Measurements from ENCODE around the gene GJD3.

Gene GJD3

DNA sequence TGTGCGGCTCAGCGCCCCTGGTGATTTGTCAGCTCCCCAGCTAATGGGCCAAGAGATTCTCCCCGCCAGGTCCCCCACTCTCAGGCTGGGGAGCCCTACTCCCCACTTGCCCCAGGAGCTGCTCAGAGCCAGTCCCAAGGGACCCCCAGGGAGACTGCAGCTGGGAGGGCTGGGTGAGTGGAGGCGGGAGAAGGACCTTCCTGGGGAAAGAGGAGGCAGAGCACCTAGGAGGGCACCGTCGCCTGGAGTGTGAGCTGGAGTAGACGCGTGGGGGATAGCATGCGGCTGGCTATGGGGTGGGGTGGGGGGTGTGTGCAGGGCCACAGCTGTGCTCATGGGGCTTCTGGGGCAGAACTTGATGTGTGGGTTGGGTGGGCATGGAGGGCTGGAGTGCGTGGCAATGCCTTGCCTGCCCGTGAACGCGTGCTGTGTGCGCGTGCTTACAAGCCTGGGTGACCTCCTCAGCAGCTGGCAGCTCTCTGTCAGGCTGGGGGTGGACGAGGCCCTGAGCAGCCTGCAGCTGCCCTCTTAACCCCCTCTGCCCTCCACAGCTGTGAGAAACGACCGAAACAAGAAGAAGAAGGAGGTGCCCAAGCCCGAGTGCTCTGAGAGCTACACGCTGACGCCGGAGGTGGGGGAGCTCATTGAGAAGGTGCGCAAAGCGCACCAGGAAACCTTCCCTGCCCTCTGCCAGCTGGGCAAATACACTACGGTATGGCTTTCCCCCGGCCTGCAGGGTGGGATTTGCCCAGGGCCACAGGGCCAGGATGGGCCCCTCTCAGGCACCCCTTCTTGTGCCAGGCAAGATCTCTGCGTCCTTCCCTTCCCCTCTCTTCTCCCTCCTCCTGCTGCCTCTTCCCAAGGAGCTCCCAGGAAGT lies 12.9 kb downstream of the GJD3 start:
- no peak for DNase-seq

DNA sequence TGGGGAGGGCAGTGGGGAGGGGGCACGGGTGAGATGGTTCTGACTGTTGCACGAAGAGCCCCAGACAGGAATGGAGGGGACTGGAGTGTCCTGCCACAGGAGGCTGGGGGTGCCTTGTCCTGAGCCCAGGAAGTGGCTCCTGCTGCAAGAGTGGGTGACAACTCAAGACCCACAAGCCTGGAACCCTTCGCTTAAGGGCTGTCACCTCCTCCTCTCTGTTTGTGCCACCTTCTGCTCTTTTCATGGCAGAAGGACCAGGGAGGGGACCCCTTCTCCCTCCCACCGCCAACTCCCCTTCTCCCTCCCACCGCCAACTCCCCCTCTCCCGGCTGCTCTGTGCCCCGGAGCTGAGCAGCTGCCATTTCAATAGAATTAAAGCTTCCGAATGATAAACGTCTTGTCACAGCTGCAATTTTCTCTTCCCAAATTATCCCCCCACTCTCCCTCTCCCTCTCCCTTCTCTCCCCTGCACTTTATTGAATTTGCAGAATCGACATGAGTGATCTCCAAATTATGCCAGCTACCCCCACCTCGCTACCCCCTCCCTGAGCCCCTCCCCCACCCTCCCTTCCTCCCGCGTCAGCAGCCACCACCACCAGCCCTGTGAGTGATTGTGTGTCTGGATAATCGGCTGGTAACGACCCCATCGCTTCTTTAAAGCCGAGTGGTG lies 13.7 kb downstream of the GJD3 start:
- DNase-seq = no peak

DNA sequence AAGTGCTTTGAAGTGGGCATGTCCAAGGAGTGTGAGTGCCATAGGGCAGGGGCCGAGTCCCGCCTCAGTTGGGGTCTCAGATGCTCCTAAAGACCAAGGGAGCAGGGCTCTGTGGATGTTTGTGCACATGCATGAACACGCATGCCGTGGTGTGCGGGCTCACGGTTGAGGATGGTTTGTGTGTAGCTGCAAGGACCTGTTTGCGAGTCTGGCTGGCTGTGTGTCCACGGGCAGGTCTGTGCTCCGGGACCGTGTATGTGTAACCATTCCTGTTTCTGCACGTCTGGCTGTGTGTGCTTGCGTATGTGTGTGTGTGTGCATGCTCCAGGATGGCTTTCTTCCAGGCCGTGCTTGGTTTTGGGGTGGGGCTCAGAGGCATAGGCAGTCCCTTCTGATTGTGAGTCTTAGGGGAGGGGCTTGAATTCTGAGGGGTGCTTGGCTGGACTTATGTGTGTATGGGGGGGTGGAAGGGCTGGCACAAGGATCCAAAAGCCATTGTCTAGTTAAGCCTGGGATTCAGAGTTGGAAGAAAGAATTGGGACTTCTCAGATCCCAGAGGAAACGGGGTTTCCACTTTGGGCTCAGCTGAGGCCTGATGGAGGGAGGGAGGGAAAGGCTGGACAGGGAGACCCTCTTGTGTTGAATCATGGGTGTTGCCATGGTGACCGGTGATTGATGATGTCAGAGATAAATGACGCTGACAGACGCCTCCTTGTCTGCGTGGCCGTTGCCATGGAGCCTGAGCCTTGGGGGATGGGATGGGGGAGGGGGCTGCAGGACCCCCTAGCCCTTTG lies 14.4 kb downstream of the GJD3 start:
- DNase-seq = no peak

DNA sequence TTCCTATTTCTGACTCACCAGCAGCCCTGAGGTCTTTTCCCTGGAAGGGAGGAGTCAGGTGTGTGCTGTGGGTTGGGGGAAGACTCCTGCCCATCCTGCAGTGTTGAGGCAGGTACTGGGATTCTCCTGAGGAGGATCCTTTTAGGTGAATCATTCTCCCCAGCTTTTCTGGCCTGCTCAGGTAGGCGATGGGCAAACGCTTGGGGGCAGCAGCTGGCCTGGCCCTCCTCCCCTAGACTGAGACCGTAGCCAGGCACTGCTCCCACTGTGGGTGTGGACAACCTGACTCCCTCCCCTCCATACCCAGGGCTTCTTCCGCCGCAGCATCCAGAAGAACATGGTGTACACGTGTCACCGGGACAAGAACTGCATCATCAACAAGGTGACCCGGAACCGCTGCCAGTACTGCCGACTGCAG lies 15.1 kb downstream of the GJD3 start:
- no peak for DNase-seq

DNA sequence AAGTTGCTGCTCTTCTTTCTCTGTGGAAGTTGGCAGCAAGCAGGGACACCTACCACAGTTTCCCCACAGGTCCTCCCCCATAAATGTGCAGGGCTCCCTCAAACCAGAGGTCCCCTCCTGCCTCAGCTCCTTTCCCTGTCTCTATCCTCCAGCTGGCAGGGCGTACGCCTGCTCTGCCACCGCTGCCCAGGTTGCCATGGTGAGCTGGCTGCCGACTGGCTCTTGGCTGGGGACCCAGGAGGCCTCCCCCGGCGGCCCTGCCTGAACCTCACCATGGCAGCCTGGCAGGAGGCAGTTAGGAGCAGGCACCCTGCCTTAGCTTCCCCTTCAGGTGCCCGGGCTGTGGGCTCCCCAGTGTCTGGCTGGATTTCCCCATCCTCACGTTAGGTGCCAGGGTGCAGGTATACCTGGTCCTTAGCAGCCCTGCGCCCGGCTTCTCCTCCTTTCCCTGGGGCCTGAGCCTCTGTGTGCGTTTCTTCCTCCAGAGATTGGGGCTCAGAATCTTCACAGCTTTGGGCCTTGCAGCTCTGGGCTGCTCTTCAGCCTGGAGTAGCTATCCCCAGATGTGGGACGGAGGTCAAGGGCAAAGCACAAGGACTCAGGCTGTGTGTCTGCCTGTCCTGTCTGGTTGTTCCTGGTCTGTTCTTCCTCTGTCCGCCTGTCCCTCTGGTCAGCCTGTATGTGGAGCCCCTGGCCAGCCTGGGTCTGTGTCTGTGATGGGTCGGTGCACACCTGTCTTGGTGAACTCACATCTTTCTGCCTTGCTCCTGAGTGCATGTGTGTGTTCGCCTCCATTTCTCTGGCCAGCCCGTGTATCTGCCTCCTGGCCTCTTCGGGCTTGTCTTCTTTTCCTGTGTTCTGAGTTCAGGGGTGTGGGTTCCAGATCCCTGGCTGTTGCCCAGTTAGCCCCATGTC lies 15.7 kb downstream of the GJD3 start:
- DNase-seq = no peak

DNA sequence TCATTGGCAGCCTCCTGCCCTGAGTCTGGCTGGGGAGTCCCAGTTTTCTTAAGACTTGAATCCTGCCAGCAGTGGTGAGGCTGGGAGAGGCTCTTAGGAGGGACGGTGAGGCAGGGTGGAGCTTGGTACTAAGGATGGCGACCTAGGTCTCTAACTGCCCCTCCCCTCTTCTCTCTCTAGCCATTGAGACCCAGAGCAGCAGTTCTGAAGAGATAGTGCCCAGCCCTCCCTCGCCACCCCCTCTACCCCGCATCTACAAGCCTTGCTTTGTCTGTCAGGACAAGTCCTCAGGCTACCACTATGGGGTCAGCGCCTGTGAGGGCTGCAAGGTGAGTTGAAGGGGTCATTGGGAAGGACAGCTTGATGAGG lies 16.4 kb downstream of the GJD3 start:
- DNase-seq = no peak

DNA sequence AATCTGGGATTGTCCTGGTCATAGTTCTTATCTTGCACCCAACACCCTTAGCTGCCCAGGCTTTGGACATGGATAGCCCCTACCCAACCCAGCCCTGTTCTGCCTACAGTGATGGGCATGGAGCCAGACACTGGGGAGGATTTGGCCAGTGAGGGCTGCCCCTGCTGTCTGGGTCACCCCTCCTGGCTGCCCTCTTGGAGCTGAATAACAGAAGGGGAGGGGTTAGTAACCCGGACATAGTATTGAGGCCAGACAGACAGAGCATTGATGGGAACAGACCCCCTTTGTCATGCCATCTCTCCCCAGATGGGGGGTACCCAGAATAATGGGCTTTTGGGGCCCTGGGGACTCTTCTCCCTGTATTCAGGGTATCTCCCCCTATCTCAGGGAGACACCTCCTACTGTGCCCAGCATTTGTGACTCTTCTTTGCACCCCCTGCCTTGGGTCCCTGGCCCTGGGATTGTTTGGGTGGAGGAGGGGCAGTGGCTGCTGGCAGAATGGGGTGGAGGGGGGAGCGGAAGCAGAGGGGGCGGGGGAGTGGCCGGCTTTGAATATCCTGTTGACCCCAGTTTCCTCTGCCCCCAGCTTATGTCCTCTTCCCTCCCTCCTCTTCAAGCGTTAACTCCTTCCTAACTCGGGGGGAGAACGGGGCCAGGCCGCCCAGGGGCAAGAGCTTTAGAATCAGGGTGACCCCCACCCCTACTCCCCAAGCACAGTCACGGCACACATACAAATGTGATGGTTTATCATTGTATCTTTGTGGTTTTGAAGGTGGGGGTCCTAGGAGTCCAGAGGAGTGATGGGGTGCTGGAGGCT lies 17.0 kb downstream of the GJD3 start:
- DNase-seq = no peak

DNA sequence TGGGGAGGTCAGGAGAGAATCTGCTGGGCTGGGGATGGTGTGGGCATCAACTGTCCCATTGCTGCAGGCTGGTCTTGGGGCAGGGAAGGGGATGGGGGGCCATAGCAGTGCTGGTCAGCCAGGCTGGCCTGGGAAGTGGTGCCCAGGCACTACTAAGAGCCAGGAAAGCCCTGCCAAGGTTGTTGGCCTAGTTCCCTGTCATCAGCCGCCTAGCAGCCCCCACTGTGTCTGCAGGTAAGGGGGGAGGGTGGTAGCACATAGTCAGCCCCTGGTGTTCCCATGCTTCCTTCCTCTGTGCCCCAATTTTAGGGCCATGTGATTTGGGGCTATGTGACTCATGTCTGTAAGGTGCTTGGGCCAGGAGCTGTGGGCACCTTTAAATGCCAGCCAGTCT lies 17.8 kb downstream of the GJD3 start:
- DNase-seq = no peak

DNA sequence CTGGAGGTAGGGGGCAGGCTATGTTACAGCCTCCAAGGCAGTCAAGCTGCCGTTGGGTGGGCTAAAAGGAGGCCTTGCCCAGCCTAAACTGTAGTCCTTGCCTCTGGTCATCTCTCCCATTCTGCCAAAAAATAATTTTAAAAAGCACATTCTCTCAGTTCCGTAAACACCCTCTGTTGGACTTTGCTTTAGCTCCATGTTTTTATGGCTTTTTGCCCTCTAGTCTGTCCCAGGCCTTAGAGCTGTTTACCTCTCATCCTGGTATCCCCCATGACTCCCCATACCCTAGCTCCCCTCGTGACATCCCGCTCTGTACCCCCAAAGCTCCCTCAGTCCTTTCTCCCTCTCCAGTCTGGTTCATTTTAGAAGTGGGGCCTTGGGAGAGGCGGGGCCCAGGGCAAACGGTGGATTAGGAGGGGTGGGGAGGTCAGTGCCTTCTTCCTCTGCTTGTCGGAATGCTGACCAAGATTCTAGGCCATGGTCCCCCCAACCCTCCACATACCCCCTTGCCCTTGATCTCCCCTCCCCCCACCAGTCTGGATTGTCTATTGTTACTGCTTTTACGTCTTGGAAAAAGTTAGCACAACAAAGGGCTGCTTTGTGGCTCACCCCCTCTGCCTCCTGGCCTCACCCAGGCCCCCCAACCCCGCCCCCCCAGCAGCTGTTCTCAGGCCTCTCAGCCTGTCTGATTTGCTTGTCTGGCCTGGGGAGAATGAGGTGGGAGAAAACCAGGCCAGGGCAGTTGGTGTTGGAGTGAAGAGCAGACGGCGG lies 18.4 kb downstream of the GJD3 start:
- DNase-seq = no peak

DNA sequence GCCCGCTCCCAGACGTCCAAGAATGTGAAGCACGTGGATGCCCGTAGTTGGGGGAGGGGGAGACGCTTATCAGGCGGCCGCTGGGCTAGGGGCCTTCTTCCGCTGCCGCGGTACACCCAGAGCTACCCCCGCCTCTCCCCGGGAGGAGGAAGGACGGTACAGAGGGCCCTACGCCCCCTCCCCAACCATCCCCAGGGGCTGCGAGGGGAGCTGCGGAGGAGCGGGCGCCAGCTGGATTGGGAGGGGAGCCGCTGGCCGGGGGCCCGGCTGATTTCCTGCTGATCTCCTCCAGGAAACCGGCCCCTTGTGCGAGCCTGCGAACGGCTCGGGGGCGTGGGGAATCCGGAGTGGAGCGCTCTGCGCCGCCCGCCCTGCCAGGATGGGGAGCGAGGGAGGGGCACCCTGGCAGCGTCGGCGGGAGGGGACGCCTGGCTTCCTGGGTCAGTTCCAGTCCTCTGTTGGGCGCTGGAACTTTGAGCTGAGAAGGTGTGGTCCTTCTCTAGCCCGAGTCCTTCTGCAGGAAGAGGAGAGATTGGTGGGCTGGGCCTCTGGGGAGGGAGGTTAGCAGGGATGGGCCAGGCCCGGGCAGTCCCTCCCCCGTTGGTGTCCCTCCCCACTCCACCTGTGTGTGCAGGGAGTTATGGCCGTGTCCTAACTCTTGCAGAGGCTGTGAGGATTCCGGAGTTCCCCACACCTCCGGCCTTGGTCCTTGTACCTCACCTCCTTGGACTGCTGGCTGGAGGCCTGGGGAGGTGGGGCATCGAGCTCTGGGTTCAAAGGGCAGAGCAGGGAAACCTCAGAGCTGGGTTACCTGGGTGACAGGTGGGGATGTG lies 19.2 kb downstream of the GJD3 start:
- peak; percentile 89 for DNase-seq

DNA sequence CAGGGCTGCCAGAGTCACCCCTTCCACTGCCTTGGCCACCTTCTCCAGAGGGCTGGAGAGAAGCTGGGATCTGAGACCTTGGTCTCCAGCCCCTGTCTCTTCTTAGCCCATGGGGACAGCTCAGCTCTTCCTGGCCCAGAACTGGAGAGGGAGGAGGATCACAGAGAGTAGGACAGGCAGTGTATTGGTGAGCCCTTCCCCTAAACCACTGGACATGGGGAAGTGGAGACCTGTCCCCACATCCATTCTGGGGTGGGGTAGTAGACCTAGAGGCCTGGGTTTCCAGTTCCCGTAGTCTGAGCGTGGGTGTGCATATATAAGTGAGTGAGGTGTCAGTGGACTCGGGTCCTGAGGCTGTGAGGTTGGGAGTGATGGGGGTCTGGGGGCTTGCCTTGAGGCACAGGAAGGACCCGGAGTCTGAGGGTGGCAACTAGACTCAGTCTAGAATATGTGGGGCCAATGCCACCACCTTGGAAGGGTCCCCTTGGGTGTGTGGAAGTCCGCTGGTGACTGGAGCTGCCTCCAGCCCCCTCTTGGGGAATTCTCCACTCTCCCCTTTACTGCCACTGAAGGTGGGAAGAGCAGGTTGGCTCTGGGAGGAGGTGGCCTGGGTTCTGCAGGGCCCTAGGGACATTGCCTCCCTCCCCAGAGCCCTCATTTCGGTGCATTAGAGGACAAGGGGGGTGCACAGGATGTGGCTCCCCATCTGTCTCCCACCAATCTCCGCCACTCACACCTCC lies 19.9 kb downstream of the GJD3 start:
- DNase-seq = no peak

DNA sequence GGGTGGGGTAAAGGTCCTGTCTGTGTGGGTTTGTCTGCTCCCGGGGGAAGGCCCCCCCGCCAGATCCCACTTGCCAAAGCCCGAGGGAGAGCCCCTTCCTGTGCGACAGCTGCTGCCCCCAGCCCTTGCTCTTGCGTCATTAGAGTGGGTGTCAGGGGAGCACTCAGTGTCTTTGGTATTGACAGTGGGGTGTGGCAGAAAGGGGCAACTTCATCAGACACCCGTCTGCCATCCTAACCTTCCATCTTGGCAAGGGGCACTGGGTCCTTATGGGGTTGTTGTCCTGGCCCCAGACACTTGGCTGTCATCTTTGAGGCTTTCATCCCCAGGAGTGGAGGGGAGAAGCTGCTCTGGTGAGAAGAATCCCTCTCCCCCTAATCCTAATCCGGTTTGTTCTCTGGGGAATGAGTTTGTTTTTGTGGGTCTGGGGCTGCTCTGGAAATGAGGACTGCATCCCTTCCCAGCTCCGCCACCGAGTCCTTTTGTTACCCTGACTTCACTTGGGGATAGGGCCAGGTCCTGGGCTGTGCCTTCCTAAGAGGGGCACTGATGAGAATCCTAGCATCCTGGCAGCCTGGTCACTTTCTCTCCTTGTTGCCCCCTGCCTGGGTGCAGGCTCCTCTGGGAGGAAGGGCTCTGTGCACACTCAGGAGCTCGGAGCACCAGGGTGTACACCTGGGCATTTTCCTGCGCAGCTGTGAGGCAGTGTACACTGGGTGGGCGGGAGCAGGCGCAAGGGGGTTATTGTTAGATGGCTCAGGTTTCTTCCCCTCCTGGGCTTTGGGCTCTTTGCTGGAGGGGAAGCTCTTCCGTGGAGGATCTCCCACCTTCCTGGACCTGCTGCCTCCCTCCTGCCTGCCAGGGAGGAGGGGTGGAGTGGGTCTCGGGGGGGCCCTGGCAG lies 21.1 kb downstream of the GJD3 start:
- DNase-seq = no peak

DNA sequence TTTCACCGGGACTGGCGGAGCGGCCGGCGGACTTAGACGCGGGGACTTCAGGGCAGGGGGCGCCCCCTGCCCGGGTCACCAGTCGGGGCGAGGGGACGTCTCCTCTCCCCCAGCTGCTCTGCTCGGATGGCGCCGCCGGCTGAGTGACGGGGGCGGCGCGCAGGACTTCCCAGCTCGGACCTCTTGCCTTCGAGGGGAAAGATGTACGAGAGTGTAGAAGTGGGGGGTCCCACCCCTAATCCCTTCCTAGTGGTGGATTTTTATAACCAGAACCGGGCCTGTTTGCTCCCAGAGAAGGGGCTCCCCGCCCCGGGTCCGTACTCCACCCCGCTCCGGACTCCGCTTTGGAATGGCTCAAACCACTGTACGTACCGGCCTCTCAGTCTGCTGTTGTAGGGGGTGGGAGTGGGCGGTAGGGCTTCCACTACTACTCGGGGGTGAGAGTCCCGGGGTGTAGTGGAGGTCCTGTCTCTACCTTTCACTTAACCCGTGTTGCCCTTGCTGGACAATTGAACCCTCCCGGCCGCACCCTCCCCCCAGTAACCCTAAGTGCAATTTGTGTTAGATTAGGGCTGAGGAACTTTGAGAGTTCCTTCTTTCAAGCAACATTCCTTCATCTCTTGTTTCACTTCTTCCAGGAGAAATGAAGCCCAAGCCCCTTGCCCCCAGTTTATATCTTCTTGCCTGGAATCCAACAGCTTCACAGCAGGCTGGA lies 21.9 kb downstream of the GJD3 start:
- no peak for DNase-seq

DNA sequence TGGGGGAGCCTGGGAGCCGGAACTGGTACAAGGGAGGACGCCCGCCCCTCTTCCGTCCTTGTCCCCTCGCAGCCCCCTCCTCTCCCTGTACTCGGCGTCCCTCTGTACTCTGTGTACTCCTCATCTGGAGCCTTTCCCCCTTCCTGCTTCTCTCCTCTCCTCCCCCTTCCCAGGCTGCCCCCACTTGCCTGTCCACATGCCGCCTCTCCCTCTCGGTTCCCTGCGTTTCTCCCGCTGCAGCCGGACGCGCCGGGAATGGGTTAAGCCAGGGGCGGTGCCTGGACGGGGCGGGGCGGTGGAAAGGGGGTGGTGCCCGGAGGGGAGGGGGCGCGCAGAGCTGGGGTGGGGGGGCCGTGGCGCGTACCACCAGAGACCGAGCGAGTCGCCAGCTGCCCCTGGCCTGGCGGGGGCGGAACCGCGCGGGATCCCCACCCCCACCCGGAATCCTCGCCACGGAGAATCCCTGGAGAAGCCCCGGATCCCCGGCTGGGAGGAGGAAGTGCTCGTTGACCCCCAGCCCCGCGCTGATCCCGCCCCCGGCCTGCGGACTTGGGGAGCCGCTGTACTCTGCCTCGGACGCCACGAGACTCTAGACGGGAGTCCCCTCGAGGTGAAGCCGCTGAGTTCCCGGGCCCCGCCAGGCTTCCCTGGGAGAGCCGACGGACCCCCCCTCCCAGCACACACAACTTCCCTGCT lies 22.6 kb downstream of the GJD3 start:
- DNase-seq = peak; percentile 90

DNA sequence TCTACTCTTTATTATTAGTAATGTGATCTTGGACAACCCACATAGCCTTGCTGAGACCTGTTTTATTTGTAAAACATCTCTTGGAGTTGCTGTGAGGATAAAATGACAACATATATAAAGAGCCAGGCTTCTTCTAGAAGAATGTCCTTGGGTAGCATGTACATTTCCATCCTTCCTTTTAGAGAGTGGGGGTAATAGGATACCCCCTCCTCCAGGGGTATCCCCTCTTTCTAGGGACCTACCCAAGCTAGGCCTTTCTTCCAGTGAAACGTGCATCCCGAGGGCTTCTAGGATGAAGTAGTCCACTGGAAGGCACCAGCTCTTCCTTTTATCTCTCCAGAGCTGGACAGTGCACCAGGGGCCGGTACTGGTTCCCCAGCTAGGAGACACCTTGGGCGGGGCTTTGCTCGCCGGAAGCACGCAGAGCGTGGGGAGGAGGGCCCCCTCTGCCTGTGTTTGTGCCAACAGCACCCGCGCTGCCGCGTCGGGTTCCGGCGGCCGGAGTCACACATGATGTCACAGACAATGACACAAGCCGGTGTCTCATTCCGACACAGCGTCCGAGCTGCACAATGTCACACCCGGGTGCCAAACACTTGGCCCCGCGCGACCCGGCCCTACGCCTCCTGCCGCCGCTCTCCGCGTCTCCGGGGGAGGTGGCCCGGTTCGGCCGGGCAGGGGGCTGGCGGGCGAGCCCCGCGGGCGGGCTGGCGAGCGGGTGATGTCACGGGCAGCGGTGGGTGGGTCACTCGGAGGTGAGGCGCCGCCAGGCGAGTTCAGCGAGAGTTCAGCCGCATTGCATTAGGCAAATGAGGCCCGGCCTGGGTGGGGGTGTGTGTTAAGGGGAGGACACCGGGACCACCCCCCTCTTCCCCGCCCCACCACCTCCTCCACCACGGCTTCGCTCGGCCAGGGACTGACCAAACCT lies 23.4 kb downstream of the GJD3 start:
- peak; percentile 83 for DNase-seq

DNA sequence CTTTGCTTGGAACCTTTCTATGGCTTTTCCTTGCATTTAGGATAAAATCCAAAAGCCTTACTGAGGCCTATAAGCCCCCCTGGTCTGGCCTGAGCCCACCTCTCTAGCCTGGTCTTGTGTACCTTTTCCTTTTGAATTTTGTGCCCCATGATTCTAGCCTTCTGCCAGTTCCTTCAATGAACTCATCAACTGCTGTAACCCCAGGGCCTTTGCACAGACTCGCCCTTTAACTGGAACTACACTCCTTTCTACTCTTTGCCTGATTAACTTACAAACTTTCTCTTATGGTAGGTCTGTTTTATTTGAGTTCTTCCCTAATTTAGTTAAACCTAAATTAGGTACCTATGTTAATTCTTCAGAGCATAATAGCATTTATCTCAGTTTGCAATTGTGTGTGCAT lies 24.2 kb downstream of the GJD3 start:
- no peak for DNase-seq

Data from right forelimb (tissue), 1 donor.